OCI-LY3 (cell line): ENCODE results near the gene GOLGA6L10.
A peak's percentile ranks its signal among the peaks of the same experiment; 100 is the strongest.
"Not testable (repeated sequence)": the region's sequence is repeated elsewhere in the genome, so short reads cannot be mapped to it uniquely, and the experiment has no call there.

Experiments used
- H2AFZ ChIP-seq: fragments of 200-600, 300-600 bp; shearing (Covaris generic); 2 replicates; pipeline ENCODE4 v1.6.0; 2014; ENCODE audit warnings: antibody characterized with exemption, low read depth, low read length
- H3K27ac ChIP-seq: fragments of 200-600, 300-600 bp; sonication (generic); 2 replicates; pipeline ENCODE4 v1.5.1; 2014; ENCODE audit warnings: mild to moderate bottlenecking, low read length, moderate library complexity, mixed read lengths
- H3K27me3 ChIP-seq: fragments of 200-600, 300-600 bp; sonication (generic); 2 replicates; pipeline ENCODE4 v1.6.1; 2014; ENCODE audit warnings: low read depth, low read length, mixed read lengths
- H3K36me3 ChIP-seq: fragments of 200-600, 300-600 bp; sonication (generic); replicated peaks from 2 replicates; pipeline ENCODE3; 2014; ENCODE audit warnings: low read depth, low read length, mixed read lengths
- H3K4me1 ChIP-seq: fragments of 300-600, 200-600 bp; sonication (generic); 2 replicates; pipeline ENCODE4 v1.6.1; 2014; ENCODE audit warnings: low read length, mixed read lengths
- H3K4me2 ChIP-seq: fragments of 200-600, 300-600 bp; sonication (generic); 2 replicates; pipeline ENCODE4 v1.6.1; 2014; ENCODE audit warnings: low read length, mixed read lengths
- H3K4me3 ChIP-seq: fragments of 300-600, 200-600 bp; sonication (generic); 2 replicates; pipeline ENCODE4 v1.5.1; 2014; ENCODE audit warnings: antibody characterized with exemption, mild to moderate bottlenecking, low read length, moderate library complexity
- H3K79me2 ChIP-seq: fragments of 300-600, 200-600 bp; shearing (Covaris generic); 2 replicates; pipeline ENCODE4 v1.6.1; 2014; ENCODE audit warnings: mild to moderate bottlenecking, low read length, mixed read lengths
- H3K9ac ChIP-seq: fragments of 300-600, 200-600 bp; shearing (Covaris generic); 2 replicates; pipeline ENCODE4 v1.6.0; 2014; ENCODE audit warnings: mild to moderate bottlenecking, low read length, moderate library complexity
- H3K9me3 ChIP-seq: fragments of 200-600, 300-600 bp; shearing (Covaris generic); 2 replicates; pipeline ENCODE4 v1.6.1; 2014; ENCODE audit warnings: low read length, mixed read lengths; ENCODE audit not compliant: insufficient read depth
- H4K20me1 ChIP-seq: fragments of 200-600, 300-600 bp; sonication (generic); 2 replicates; pipeline ENCODE4 v1.6.1; 2016; ENCODE audit warnings: low read length, mixed read lengths; ENCODE audit not compliant: insufficient read depth
- CTCF ChIP-seq: fragments of 200-600, 300-600 bp; sonication (generic); IDR thresholded peaks from 2 replicates; pipeline ENCODE4 v1.5.1; 2014; ENCODE audit warnings: antibody characterized with exemption, low read length, low read depth

The GOLGA6L10 gene

GRCh38 chr15:82365692-82366323, 16.5 kb upstream of the GOLGA6L10 start:
- not testable (repeated sequence) for H3K9me3 ChIP-seq, H3K79me2 ChIP-seq, H3K4me1 ChIP-seq, H4K20me1 ChIP-seq, H3K36me3 ChIP-seq, H2AFZ ChIP-seq, H3K4me3 ChIP-seq, H3K4me2 ChIP-seq, H3K9ac ChIP-seq, H3K27ac ChIP-seq, H3K27me3 ChIP-seq
- 0 out of 2 replicates have a peak, but pooled peaks have one; percentile 7 for TF ChIP-seq CTCF

- H3K9me3 ChIP-seq, H2AFZ ChIP-seq, H3K36me3 ChIP-seq, H3K4me3 ChIP-seq, H4K20me1 ChIP-seq, H3K9ac ChIP-seq, H3K79me2 ChIP-seq, H3K27ac ChIP-seq, H3K27me3 ChIP-seq, H3K4me1 ChIP-seq, H3K4me2 ChIP-seq: not testable (repeated sequence)
These were observed 15.3 kb upstream of the GOLGA6L10 start for GRCh38 chr15:82364548-82364947.

- not testable (repeated sequence) for H4K20me1 ChIP-seq, H3K79me2 ChIP-seq, H3K4me3 ChIP-seq, H3K27me3 ChIP-seq, H3K9ac ChIP-seq, H3K9me3 ChIP-seq, H3K36me3 ChIP-seq, H3K27ac ChIP-seq, H3K4me1 ChIP-seq, H3K4me2 ChIP-seq, H2AFZ ChIP-seq
These were observed 13.5 kb upstream of the GOLGA6L10 start for GRCh38 chr15:82362790-82363189.

- not testable (repeated sequence) for H3K36me3 ChIP-seq, H3K9me3 ChIP-seq, H3K9ac ChIP-seq, H3K27ac ChIP-seq, H4K20me1 ChIP-seq, H3K4me1 ChIP-seq, H2AFZ ChIP-seq, H3K79me2 ChIP-seq, H3K4me2 ChIP-seq, H3K27me3 ChIP-seq, H3K4me3 ChIP-seq
These were observed 11.3 kb upstream of the GOLGA6L10 start for GRCh38 chr15:82360618-82361017.

GRCh38 chr15:82355055-82355454, 5.8 kb upstream of the GOLGA6L10 start:
- H3K9ac ChIP-seq, H3K36me3 ChIP-seq, H4K20me1 ChIP-seq, H3K27me3 ChIP-seq, H3K9me3 ChIP-seq, H3K4me3 ChIP-seq, H3K79me2 ChIP-seq, H3K27ac ChIP-seq, H3K4me2 ChIP-seq, H3K4me1 ChIP-seq, H2AFZ ChIP-seq: not testable (repeated sequence)

GRCh38 chr15:82354546-82354945, 5.3 kb upstream of the GOLGA6L10 start:
- H3K27me3 ChIP-seq: not testable (repeated sequence)

GRCh38 chr15:82347645-82348044, 1.6 kb downstream of the GOLGA6L10 start:
- H3K9ac ChIP-seq, H3K4me3 ChIP-seq, H3K27me3 ChIP-seq, H3K36me3 ChIP-seq, H2AFZ ChIP-seq, H4K20me1 ChIP-seq, H3K4me1 ChIP-seq, H3K9me3 ChIP-seq, H3K27ac ChIP-seq, H3K79me2 ChIP-seq, H3K4me2 ChIP-seq: not testable (repeated sequence)

More at GRCh38 chr15:82354546-82354945, 5.3 kb upstream of the GOLGA6L10 start:
- H3K4me3 ChIP-seq: peak overlapping the region; percentile 70
- H3K36me3 ChIP-seq, H4K20me1 ChIP-seq, H3K9me3 ChIP-seq, H2AFZ ChIP-seq, H3K27ac ChIP-seq, H3K79me2 ChIP-seq, H3K4me1 ChIP-seq: not testable (repeated sequence)
- peak overlapping the region; percentile 64 for H3K4me2 ChIP-seq
- H3K9ac ChIP-seq: peak overlapping the region; percentile 43; the same call in 1 of the 2 replicates

- not testable (repeated sequence) for H3K9me3 ChIP-seq, H3K79me2 ChIP-seq, H3K27ac ChIP-seq, H3K4me1 ChIP-seq, H3K27me3 ChIP-seq, H3K4me3 ChIP-seq, H4K20me1 ChIP-seq, H2AFZ ChIP-seq, H3K9ac ChIP-seq, H3K4me2 ChIP-seq, H3K36me3 ChIP-seq
These were observed 4.1 kb downstream of the GOLGA6L10 start for GRCh38 chr15:82345176-82345575.

GRCh38 chr15:82344421-82344820, 4.9 kb downstream of the GOLGA6L10 start:
- not testable (repeated sequence) for H3K79me2 ChIP-seq, H3K27ac ChIP-seq, H2AFZ ChIP-seq, H3K9me3 ChIP-seq, H3K27me3 ChIP-seq, H4K20me1 ChIP-seq, H3K9ac ChIP-seq, H3K36me3 ChIP-seq, H3K4me3 ChIP-seq, H3K4me1 ChIP-seq, H3K4me2 ChIP-seq
